Measurements from ENCODE around the gene AVPR2.

The AVPR2 gene

DNA sequence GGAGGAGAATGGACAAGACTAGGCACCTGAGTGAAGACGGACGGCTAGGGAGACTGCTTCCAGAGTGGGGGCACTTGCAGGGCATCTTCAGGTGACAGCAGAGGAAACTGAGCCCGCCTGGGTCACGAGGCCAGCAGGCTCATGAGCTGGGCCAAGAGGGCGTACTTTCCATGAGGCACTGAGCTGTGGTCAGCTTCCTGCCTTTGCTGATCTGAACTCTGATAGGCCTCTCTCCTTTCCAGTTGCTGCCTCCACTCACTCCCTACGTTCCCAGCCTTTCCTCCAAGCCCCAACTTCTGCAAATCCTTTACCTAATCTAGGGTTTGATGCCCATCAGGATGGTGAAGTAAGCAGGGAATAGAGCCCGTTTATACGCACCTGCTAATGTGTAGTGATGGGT is 17.1 kb upstream of the AVPR2 start:
- TF ChIP-seq, protein P1, sequence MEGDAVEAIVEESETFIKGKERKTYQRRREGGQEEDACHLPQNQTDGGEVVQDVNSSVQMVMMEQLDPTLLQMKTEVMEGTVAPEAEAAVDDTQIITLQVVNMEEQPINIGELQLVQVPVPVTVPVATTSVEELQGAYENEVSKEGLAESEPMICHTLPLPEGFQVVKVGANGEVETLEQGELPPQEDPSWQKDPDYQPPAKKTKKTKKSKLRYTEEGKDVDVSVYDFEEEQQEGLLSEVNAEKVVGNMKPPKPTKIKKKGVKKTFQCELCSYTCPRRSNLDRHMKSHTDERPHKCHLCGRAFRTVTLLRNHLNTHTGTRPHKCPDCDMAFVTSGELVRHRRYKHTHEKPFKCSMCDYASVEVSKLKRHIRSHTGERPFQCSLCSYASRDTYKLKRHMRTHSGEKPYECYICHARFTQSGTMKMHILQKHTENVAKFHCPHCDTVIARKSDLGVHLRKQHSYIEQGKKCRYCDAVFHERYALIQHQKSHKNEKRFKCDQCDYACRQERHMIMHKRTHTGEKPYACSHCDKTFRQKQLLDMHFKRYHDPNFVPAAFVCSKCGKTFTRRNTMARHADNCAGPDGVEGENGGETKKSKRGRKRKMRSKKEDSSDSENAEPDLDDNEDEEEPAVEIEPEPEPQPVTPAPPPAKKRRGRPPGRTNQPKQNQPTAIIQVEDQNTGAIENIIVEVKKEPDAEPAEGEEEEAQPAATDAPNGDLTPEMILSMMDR (conservative IDR thresholded peaks at IDR 0.05), result no peak
- no peak overlapping the region for H3K27ac ChIP-seq

DNA sequence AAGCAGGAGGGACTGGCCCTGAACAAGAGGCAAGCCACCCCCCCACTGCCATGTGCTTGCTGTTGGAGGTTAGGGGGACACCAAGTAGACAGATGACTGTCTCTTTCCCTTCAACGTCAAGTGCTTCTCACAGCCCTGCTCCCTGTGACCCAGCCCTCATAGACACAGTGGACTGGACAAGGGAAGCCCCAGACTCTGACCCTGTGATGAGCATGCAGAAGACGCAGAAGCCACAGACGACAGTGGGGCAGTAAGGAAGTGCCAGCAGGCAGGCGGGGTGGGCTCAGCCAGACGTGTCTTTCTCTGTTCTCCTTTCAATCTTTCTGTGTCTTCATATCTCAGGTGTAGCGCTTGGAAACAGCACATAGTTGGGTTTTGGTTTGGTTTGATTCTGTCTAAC is 16.1 kb upstream of the AVPR2 start:
- no peak overlapping the region for H3K27ac ChIP-seq
- TF ChIP-seq, protein P1 (conservative IDR thresholded peaks at IDR 0.05), result no peak

DNA sequence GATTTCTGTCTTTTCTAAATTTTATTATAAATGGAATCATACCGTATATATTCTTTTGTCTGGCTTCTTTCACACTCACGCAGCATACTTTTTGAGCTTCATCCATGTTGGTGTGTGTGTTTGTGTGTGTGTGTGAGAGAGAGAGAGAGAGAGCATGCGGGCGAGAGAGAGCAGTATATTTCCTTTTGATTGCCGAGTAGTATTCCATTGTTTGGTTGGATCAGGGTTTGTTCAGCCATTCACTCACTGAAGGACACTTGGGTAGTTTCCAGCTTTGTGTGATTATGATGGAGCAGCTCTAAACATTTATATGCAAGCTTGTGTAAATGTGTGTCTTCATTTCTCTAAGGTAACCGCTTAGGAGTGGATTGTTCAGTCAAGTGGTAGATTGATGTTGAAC is 15.3 kb upstream of the AVPR2 start:
- H3K27ac ChIP-seq, result no peak overlapping the region
- TF ChIP-seq, protein P1 (conservative IDR thresholded peaks at IDR 0.05), result no peak

DNA sequence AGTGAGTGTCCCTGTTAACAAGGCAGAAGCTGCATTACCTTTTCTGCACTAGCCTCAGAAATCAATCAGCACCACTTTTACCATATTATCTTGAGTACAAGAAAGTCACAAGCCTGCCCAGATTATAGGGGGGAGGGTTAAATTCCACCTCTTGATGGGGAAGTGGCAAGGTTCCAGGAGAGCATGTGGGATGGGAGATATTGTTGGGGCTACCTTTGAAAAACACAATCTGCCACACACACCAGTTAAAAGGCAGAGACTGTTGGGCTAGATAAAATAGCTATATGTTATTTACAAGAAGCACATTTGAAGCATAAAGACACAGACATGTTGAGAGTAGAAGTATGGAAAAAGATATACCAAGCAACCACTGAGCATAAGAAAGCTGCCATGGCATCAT is 6.6 kb upstream of the AVPR2 start:
- TF ChIP-seq, protein P1 (conservative IDR thresholded peaks at IDR 0.05), result no peak

DNA sequence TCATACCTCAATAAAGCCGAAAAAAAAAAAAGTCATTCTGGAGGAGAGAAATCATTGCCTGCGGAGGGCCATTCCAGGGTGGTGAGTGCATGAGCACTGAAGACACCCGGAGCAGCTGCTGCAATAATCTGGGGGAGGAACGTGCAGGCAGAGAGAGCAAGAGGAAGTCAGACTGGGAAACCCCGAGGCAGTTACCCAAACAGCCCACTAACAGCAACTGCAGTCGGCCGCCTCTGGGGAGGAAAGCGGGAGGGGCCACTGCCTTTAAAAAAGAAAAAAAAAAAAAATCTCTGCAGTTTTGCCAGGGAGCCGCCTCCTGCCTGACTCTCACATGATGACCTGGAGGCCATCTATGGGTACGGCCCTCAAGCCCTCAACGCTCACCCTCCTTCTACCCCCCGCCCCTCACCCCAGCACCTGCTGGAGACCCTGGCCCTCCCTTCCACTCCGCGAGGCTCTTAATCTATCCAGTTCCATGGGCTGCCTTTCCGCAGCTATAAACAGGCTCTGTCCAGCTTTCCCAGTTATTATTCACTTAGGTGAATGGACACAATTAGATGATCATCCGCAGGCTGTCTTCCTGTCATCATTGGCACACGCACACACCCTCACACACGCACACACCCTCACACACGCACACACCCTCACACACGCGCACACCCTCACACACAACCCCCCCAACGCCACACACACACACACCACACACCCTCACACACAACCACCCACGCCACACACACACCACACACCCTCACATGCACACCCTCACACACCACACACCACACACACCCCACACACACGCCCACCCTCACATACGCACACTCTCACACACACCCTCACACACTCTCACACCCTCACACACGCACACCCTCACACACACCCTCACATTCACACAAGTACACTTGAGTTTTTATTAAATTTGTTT is 3.4 kb upstream of the AVPR2 start:
- no peak overlapping the region for H3K27ac ChIP-seq
- TF ChIP-seq, protein P1 (conservative IDR thresholded peaks at IDR 0.05), result no peak

More for the DNA sequence above, 6.6 kb upstream of the AVPR2 start:
- no peak overlapping the region for H3K27ac ChIP-seq

DNA sequence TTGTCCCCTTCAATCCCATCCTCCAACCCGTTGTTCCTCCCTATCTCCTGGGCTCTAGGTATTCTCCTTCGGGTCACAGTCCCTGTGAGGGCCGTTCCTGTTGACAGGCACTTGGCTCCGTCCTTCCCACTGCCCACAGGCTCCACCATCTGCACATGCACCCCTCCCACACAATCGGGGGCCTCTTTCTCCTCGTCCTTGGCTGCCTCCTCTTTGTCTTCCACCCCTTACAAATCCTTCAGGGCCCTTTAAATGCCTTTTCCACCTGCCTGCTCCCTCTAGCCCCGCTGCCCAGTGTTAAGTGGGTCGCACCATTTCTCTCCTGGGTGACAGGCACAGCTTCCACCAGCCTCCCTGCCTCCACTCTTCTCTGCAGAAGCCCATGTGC is 2.7 kb upstream of the AVPR2 start:
- H3K27ac ChIP-seq, result no peak overlapping the region
- TF ChIP-seq, protein P1 (conservative IDR thresholded peaks at IDR 0.05), result no peak

DNA sequence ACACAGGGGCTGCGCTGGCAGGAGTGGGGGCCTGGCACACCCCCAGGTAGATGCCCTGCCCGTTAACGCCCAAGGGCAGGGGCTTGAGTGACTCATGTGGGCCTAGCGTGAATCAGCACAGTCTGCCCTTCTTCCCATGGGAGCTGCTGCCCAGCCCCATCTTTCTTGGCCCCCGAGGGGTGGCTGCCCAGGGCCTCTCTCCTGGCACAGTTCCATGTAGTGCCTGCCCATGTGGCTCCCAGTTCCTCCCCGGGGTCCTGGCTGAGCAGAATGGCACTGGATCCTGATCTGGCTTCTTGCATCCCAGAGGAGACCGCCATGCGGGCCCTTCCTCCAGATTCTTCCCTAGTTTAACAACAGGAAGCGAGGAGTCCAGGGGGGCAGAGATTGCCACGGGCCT is 2.1 kb upstream of the AVPR2 start:
- no peak overlapping the region for H3K27ac ChIP-seq

More for the DNA sequence above, 2.1 kb upstream of the AVPR2 start:
- TF ChIP-seq, protein P1 (conservative IDR thresholded peaks at IDR 0.05), result no peak

Measured in VCaP (cell line).